Tibial artery (tissue), 4 donors: ENCODE data around the gene RNU6-1.

Source experiments
- DNase-seq, 2 donors: peaks; one replicate each; pipeline ENCODE4 v3.0.0-alpha.2; 2019
- H3K27ac ChIP-seq, 2 donors: fragments of 200-600 bp; sonication (generic) in 1 of 2; 1 replicate in 1 of 2; 2 replicates in 1 of 2; pipeline ENCODE4 v1.5.1; 2018 to 2019; ENCODE audit warnings: mild to moderate bottlenecking in 1 of 2
- H3K27me3 ChIP-seq, 2 donors: fragments of 200-600 bp; sonication (generic) in 1 of 2; one replicate each; pipeline versions ENCODE4 v1.5.1 to v1.6.0; 2016 to 2019
- H3K36me3 ChIP-seq, 3 donors: fragments of 200-600 bp; sonication (generic) in 2 of 3; one replicate each; pipeline ENCODE4 v1.5.1; 2016 to 2019; ENCODE audit warnings: mild to moderate bottlenecking in 2 of 3
- H3K4me1 ChIP-seq, 4 donors: fragments of 200-600 bp; sonication (generic) in 2 of 4; 1 replicate in 3 of 4; 2 replicates in 1 of 4; pipeline ENCODE4 v1.5.1; 2016 to 2019
- H3K4me3 ChIP-seq, 2 donors: fragments of 200-600 bp; sonication (generic) in 1 of 2; 1 replicate in 1 of 2; 2 replicates in 1 of 2; pipeline ENCODE4 v1.5.1; 2018 to 2019; ENCODE audit warnings: mild to moderate bottlenecking in 2 of 2
- H3K9me3 ChIP-seq, 3 donors: fragments of 200-600 bp; sonication (generic) in 1 of 3; one replicate each; pipeline ENCODE4 v1.5.1; 2016 to 2019
- intact Hi-C: fragments of 100-400 bp; cut with DNase I; formaldehyde crosslinking; loops from one replicate; pipeline ENCODE4 v1.15.0; 2023; ENCODE audit warnings: low total_unique reads
- TF ChIP-seq, protein P1 (sequence below), 2 experiments: fragments of 200-600 bp in 1 of 2; fragments of 450-650 bp in 1 of 2; IDR thresholded peaks; one replicate each; pipeline ENCODE4 v1.5.1; 2017 to 2019; ENCODE audit warnings: antibody characterized with exemption in 2 of 2, mild to moderate bottlenecking in 1 of 2, moderate library complexity in 1 of 2

RNU6-1 gene

DNA sequence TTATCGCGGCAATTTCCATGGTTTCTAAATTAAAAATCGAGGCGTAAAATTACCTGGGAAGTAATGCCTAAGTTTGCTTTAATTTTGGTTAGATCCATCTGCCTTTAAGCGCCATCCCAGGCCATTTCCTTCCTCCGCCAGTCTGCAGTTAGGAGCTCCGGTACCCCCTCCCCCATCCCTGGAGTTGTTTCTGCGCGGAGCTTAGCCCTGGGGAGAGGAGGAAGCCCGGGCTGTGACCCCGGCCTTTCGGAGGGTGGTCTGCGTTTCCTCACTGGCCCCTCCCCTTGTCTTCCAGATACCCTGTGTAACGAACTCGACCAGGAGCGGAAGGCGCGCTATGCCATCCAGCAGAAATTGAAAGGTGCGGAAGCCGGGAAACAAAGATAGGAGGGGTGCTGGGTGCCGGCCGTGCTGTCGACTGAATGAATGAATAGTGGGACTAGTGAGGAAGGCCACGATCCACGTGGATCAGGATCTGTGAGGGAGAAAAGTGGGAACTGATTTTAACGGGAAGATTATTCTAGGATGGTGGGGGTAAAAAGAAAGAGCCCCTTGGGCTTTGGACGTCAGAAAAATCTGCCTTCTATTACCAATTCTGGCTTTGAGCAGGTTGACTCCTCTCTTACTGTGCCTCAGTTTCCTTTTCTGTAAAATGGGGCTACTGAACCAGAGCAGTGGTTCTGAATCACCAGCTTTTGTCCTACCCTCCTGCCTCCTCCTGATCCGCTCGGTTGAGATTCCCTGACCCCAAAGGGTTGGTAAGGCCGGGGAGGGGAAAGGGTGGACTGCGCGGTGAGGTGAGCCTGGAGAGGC, 6.7 kb downstream of the RNU6-1 start:
- no peaks in the 10 kb centered on the region for H3K9me3 ChIP-seq
- peaks cover 0 to 62% (median 53%) of the 10 kb centered on the region in 4 donors for H3K4me1 ChIP-seq
- peak overlapping the region in 1 of 2 donors; percentile 37 for H3K4me3 ChIP-seq
- peaks cover 5 to 79% of the 10 kb centered on the region in 2 donors for H3K27me3 ChIP-seq
- no peak overlapping the region for H3K27ac ChIP-seq
- no peaks in the 10 kb centered on the region for H3K36me3 ChIP-seq
- TF ChIP-seq, protein P1, sequence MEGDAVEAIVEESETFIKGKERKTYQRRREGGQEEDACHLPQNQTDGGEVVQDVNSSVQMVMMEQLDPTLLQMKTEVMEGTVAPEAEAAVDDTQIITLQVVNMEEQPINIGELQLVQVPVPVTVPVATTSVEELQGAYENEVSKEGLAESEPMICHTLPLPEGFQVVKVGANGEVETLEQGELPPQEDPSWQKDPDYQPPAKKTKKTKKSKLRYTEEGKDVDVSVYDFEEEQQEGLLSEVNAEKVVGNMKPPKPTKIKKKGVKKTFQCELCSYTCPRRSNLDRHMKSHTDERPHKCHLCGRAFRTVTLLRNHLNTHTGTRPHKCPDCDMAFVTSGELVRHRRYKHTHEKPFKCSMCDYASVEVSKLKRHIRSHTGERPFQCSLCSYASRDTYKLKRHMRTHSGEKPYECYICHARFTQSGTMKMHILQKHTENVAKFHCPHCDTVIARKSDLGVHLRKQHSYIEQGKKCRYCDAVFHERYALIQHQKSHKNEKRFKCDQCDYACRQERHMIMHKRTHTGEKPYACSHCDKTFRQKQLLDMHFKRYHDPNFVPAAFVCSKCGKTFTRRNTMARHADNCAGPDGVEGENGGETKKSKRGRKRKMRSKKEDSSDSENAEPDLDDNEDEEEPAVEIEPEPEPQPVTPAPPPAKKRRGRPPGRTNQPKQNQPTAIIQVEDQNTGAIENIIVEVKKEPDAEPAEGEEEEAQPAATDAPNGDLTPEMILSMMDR (IDR thresholded peaks at IDR 0.05): no peak
- intact Hi-C loops: loop anchor here (10.0 kb wide), 1 partner anchor 288 kb away; the partner anchor contains the start of gene MAP2K5
- DNase-seq: peak in 1 of 2 donors; percentile 53

DNA sequence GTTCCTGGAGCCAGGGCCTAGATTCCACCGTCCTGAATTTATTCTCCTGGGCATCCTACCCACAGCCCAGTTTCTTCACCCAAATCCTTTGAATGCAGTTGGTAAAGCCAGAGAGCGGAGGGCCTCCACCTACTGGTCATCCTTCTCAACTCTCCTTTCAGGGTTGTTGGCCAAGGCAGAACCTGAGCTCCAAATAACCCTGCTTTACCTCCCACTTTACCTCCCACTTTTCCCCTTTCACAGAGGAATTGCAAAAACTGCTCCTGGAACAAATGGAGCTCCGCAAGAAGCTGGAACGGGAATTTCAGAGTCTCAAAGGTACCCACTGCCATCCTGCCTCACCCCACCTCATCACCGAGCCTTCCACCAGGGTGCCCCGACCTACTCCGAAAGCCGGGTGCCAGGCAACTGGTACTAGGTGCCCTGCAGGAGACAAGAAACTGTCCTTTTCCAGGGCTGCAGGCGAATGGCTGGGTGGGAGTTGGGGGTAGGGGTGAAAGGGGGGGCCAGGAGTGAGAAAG, 7.8 kb downstream of the RNU6-1 start:
- intact Hi-C loops: loop anchor here (10.0 kb wide), 1 partner anchor 287 kb away; the partner anchor contains the start of gene MAP2K5
- no peaks in the 10 kb centered on the region for H3K9me3 ChIP-seq
- peaks cover 9 to 89% of the 10 kb centered on the region in 2 donors for H3K27me3 ChIP-seq
- DNase-seq: peak in 1 of 2 donors; percentile 34
- peaks cover 0 to 72% (median 63%) of the 10 kb centered on the region in 4 donors for H3K4me1 ChIP-seq
- TF ChIP-seq, protein P1 (IDR thresholded peaks at IDR 0.05): no peak
- H3K27ac ChIP-seq: no peak overlapping the region
- no peaks in the 10 kb centered on the region for H3K36me3 ChIP-seq
- H3K4me3 ChIP-seq: no peak overlapping the region

DNA sequence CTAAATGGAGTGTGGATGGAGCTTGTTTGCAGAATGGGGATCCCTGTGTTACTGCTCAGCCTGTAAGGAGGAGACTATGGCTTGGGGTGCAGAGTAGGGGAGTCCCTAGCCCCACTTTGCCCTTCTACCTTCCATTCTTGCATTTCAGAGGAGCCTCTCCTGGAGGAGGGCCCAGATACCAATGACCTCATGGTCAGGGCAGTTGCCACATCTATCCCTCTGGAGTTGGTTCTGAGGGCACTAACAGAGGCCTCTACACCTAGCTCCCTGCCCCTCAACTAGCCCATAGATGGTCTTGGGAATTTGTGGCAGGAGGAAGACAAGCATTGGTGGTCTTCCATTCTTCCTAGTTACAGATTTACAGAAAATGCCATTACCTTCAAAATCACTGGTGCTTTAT, 8.5 kb downstream of the RNU6-1 start:
- H3K4me1 ChIP-seq: peaks cover 0 to 77% (median 69%) of the 10 kb centered on the region in 4 donors
- intact Hi-C loops: loop anchor here (10.0 kb wide), 1 partner anchor 287 kb away; the partner anchor contains the start of gene MAP2K5
- no peak overlapping the region for H3K4me3 ChIP-seq
- peaks cover 10 to 96% of the 10 kb centered on the region in 2 donors for H3K27me3 ChIP-seq
- peak in 1 of 2 donors; percentile 19 for DNase-seq
- H3K9me3 ChIP-seq: no peaks in the 10 kb centered on the region
- H3K27ac ChIP-seq: no peak overlapping the region
- TF ChIP-seq, protein P1 (IDR thresholded peaks at IDR 0.05): no peak
- H3K36me3 ChIP-seq: no peaks in the 10 kb centered on the region

DNA sequence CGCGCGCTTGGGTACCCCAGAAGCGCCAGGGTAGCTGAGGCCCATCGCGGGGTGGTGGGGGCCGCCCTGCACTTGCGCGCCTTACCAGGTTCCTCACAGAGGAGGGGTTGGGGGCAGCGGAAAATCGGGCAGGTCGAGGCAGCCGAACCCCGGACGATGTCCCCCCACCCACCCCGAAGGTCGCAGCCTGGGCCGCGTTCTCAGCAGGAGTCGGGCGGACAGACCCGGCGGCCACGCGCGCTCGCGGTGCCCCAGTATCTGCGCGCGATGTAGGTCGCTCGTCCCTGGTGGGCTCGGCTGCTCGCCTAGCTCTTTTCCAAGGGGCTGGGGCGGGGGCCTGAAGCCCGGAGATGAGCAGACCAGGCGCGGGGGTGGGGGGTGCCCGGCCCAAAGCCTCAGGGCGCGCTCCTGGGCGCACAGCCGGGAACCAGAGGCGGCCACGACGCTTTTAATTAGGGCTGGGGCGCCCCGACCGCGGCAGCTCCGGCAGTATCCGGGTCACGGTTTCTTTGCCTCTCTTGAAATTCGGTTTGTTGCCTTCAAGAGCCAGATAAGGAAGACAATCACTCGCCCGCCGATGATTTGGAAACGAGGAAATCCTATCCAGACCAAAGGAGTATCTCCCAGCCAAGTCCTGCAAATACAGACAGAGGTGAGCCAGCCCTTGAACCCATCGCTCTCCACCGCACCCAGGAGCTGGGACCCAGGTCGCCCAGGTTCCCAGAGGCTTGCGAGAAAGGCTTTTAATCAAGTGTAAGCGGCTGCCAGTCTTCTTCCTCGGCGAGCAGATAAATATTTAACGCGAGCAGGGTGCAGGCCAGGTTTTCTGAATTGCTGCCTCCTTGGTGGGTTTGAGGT, 10.0 kb downstream of the RNU6-1 start:
- H3K27me3 ChIP-seq: peaks cover 10 to 100% of the 10 kb centered on the region in 2 donors
- intact Hi-C loops: loop anchor here (10.0 kb wide), 1 partner anchor 285 kb away; the partner anchor contains the start of gene MAP2K5
- H3K9me3 ChIP-seq: no peaks in the 10 kb centered on the region
- DNase-seq: peak in 1 of 2 donors; percentile 57
- no peak overlapping the region for H3K4me3 ChIP-seq
- H3K27ac ChIP-seq: no peak overlapping the region
- peaks cover 0 to 77% (median 66%) of the 10 kb centered on the region in 4 donors for H3K4me1 ChIP-seq
- H3K36me3 ChIP-seq: no peaks in the 10 kb centered on the region
- TF ChIP-seq, protein P1 (IDR thresholded peaks at IDR 0.05): no peak

DNA sequence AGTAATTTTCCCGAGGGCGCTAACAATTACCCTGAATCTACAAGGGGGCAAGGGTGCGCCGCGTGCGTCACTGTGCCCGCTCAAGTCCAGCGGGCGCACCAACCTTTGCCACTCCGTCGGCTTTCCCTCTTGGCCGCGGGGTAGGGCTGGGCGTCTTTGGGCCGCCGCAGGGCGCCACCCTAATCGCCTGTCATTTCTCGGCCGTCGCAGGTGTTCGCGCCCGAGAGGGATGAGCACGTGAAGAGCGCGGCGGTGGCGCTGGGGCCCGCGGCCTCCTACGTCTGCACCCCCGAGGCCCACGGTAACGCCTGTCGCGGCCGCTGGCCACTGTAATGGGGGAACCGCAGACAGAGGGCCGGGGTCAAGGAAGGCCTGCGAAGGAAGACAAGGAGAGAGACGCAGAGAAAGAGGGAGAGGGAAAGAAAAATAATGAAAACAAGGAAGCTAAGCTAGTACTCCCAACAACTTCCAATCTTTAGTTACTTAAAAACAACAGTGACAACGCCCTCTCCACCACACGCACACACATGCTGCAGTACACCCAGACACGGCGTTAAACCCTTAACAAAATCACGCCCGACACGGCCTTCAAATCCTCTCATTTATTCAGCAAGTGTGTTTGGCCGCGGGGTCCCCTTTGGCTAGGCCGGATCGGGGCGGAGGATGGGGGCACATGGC, 10.7 kb downstream of the RNU6-1 start:
- TF ChIP-seq, protein P1 (IDR thresholded peaks at IDR 0.05): no peak
- H3K4me1 ChIP-seq: peaks cover 0 to 75% (median 61%) of the 10 kb centered on the region in 4 donors
- peak in 1 of 2 donors; percentile 37 for DNase-seq
- no peaks in the 10 kb centered on the region for H3K36me3 ChIP-seq
- intact Hi-C loops: no loop called here
- H3K9me3 ChIP-seq: no peaks in the 10 kb centered on the region
- no peak overlapping the region for H3K27ac ChIP-seq
- no peak overlapping the region for H3K4me3 ChIP-seq
- H3K27me3 ChIP-seq: peaks cover 10 to 100% of the 10 kb centered on the region in 2 donors
